ENCODE data around the gene MCFD2.
"Not testable (repeated sequence)": the region's sequence is repeated elsewhere in the genome, so short reads cannot be mapped to it uniquely, and the experiment has no call there.

MCFD2 gene

GRCh38 chr2:46914578-46915230 lies 902 bp downstream of the MCFD2 start:
- H3K27ac ChIP-seq = no peak overlapping the region
- peaks cover 65% of the 10 kb centered on the region for H3K4me1 ChIP-seq (ENCODE audit: low read depth, poor library complexity, severe bottlenecking)

GRCh38 chr2:46913471-46914381 lies 1.9 kb downstream of the MCFD2 start:
- no peaks in the 10 kb centered on the region for H3K36me3 ChIP-seq (ENCODE audit: insufficient read depth)
- H3K9ac ChIP-seq = no peak overlapping the region
- peak overlapping the region; percentile 53 for H3K4me2 ChIP-seq
- peaks cover 12% of the 10 kb centered on the region; the same call in 1 of the 2 replicates for H3K79me2 ChIP-seq (ENCODE audit: insufficient read depth, low read depth)
- no peak overlapping the region for H3K27ac ChIP-seq
- H3K4me1 ChIP-seq (ENCODE audit: low read depth, poor library complexity, severe bottlenecking) = peaks cover 71% of the 10 kb centered on the region
- no peaks in the 10 kb centered on the region for H4K20me1 ChIP-seq (ENCODE audit: insufficient read depth)
- no peak overlapping the region for H3K4me3 ChIP-seq (IDR thresholded peaks at IDR 0.05; ENCODE audit: insufficient read depth, low read depth, low read length)
- TF ChIP-seq CTCF (conservative IDR thresholded peaks at IDR 0.05; ENCODE audit: low read depth, low read length) = no peak
- H2AFZ ChIP-seq (ENCODE audit: low read depth) = no peak overlapping the region
- H3K27me3 ChIP-seq (ENCODE audit: insufficient read depth, low read depth) = peaks cover 18% of the 10 kb centered on the region

More at GRCh38 chr2:46914578-46915230, 902 bp downstream of the MCFD2 start:
- no peaks in the 10 kb centered on the region for H4K20me1 ChIP-seq (ENCODE audit: insufficient read depth)
- no peaks in the 10 kb centered on the region for H3K36me3 ChIP-seq (ENCODE audit: insufficient read depth)
- peak overlapping the region; percentile 53 for H3K4me2 ChIP-seq
- H3K9ac ChIP-seq = peak overlapping the region; percentile 65; the same call in 1 of the 2 replicates
- H3K27me3 ChIP-seq (ENCODE audit: insufficient read depth, low read depth) = peaks cover 18% of the 10 kb centered on the region
- H3K4me3 ChIP-seq (IDR thresholded peaks at IDR 0.05; ENCODE audit: insufficient read depth, low read depth, low read length) = peak overlapping the region; percentile 71
- peak overlapping the region; percentile 51; the same call in 1 of the 2 replicates for H2AFZ ChIP-seq (ENCODE audit: low read depth)
- no peak for TF ChIP-seq CTCF (conservative IDR thresholded peaks at IDR 0.05; ENCODE audit: low read depth, low read length)
- peaks cover 12% of the 10 kb centered on the region; the same call in 1 of the 2 replicates for H3K79me2 ChIP-seq (ENCODE audit: insufficient read depth, low read depth)

GRCh38 chr2:46909771-46910419 lies 5.7 kb downstream of the MCFD2 start:
- no peak for TF ChIP-seq CTCF (conservative IDR thresholded peaks at IDR 0.05; ENCODE audit: low read depth, low read length)
- peak overlapping the region; percentile 74 for H3K4me2 ChIP-seq
- H3K27ac ChIP-seq = peak overlapping the region; percentile 54
- H3K27me3 ChIP-seq (ENCODE audit: insufficient read depth, low read depth) = no peaks in the 10 kb centered on the region
- peaks cover 47% of the 10 kb centered on the region for H3K4me1 ChIP-seq (ENCODE audit: low read depth, poor library complexity, severe bottlenecking)
- H3K4me3 ChIP-seq (IDR thresholded peaks at IDR 0.05; ENCODE audit: insufficient read depth, low read depth, low read length) = no peak overlapping the region
- H3K9ac ChIP-seq = no peak overlapping the region
- H3K79me2 ChIP-seq (ENCODE audit: insufficient read depth, low read depth) = peaks cover 12% of the 10 kb centered on the region; the same call in 1 of the 2 replicates
- no peaks in the 10 kb centered on the region for H4K20me1 ChIP-seq (ENCODE audit: insufficient read depth)
- H3K36me3 ChIP-seq (ENCODE audit: insufficient read depth) = peaks cover 12% of the 10 kb centered on the region; the same call in 1 of the 2 replicates
- no peak overlapping the region for H2AFZ ChIP-seq (ENCODE audit: low read depth)

GRCh38 chr2:46909150-46909549 lies 6.5 kb downstream of the MCFD2 start:
- Histone ChIP-seq H3K27me3 (ENCODE audit: insufficient read depth, low read depth) (no peaks in the 10 kb centered on the region), H3K4me3 (IDR thresholded peaks at IDR 0.05; ENCODE audit: insufficient read depth, low read depth, low read length) (no peak overlapping the region), H2AFZ (ENCODE audit: low read depth) (no peak overlapping the region), H3K4me2 (peak overlapping the region; percentile 74), H3K9ac (no peak overlapping the region), H3K36me3 (ENCODE audit: insufficient read depth) (peaks cover 12% of the 10 kb centered on the region; the same call in 1 of the 2 replicates), H4K20me1 (ENCODE audit: insufficient read depth) (no peaks in the 10 kb centered on the region), H3K79me2 (ENCODE audit: insufficient read depth, low read depth) (peaks cover 5% of the 10 kb centered on the region; the same call in 1 of the 2 replicates), H3K4me1 (ENCODE audit: low read depth, poor library complexity, severe bottlenecking) (peaks cover 40% of the 10 kb centered on the region), H3K27ac (peak overlapping the region; percentile 54; the same call in 1 of the 2 replicates)
- TF ChIP-seq CTCF (conservative IDR thresholded peaks at IDR 0.05; ENCODE audit: low read depth, low read length) = no peak

- Histone ChIP-seq H3K36me3 (ENCODE audit: insufficient read depth) (peaks cover 12% of the 10 kb centered on the region; the same call in 1 of the 2 replicates), H3K4me1 (ENCODE audit: low read depth, poor library complexity, severe bottlenecking) (peaks cover 16% of the 10 kb centered on the region)
- H3K27me3 ChIP-seq (ENCODE audit: insufficient read depth, low read depth); H4K20me1 ChIP-seq (ENCODE audit: insufficient read depth); H3K27ac ChIP-seq; H3K4me3 ChIP-seq (IDR thresholded peaks at IDR 0.05; ENCODE audit: insufficient read depth, low read depth, low read length); H3K9ac ChIP-seq; H3K79me2 ChIP-seq (ENCODE audit: insufficient read depth, low read depth); H2AFZ ChIP-seq (ENCODE audit: low read depth); H3K4me2 ChIP-seq: not testable (repeated sequence)
These were observed 10.5 kb downstream of the MCFD2 start for GRCh38 chr2:46904908-46905678.
